HCT116 (cell line): ENCODE data around the gene COASY. TPM values are rescaled to one million over a fixed set of nuclear protein-coding genes. Genes with fewer than 3 reads are reported as not detected.
"Not testable (repeated sequence)": the region's sequence is repeated elsewhere in the genome, so short reads cannot be mapped to it uniquely, and the experiment has no call there.

ENCODE experiments used
- ATAC-seq: fragments of 200-7000 bp; cut with Tn5 transposase; 2 replicates; pipeline ENCODE4 v1.9.1; 2020; ENCODE audit warnings: mild to moderate bottlenecking, moderate library complexity
- BruUV-seq: library from RNA; stranded (reverse); fragments of 400-500 nt; replicated peaks from 2 replicates; lab custom pipeline; 2021; lab: Mats Ljungman, UMichigan
- CTCF ChIA-PET: fragments of 300-600 bp; sonication (Branson Sonifier 250); formaldehyde crosslinking; loops from one replicate; lab custom pipeline; 2021; ENCODE audit warnings: antibody characterized with exemption; lab: Charles Lee
- POLR2A ChIA-PET: fragments of 300-600, 350-600 bp; sonication (Branson Sonifier 250); formaldehyde crosslinking; loops from one replicate; lab custom pipeline; 2021; ENCODE audit warnings: antibody characterized with exemption; lab: Charles Lee
- RAD21 ChIA-PET, 2 experiments: fragments of 300-600 bp; sonication (Branson Sonifier 250); formaldehyde crosslinking; loops; one replicate each; lab custom pipeline; 2023; ENCODE audit warnings: low total read pairs in 2 of 2; ENCODE audit not compliant: uncharacterized antibody in 2 of 2, unreplicated experiment in 2 of 2, low non-redundant PET in 1 of 2; lab: Charles Lee
- DNase-seq: peaks from one replicate; pipeline ENCODE4 v3.0.0-alpha.2; 2010; ENCODE audit warnings: low read depth, low spot score
- H2AFZ ChIP-seq: fragments of 200-600 bp; shearing (Covaris generic), sonication (generic); 2 replicates; pipeline ENCODE4 v1.6.1; 2017; ENCODE audit warnings: low read depth, mixed run types, mixed read lengths, antibody characterized with exemption, low read length; ENCODE audit not compliant: poor library complexity, severe bottlenecking
- H3K27ac ChIP-seq: 2 replicates; pipeline ENCODE4 v1.5.1; 2012; ENCODE audit warnings: low read depth, low read length
- H3K27me3 ChIP-seq: fragments of 200-600 bp; sonication (generic); 2 replicates; pipeline ENCODE4 v1.6.1; 2016; ENCODE audit warnings: mixed run types, low read length, mixed read lengths; ENCODE audit not compliant: insufficient read depth
- H3K36me3 ChIP-seq, 2 experiments: fragments of 200-500 bp in 1 of 2; fragments of 200-600 bp in 1 of 2; sonication (Bioruptor generic) in 1 of 2; sonication (generic) in 1 of 2; 2 replicates each; pipeline versions ENCODE4 v1.5.1 to v1.6.1; 2014 to 2016; ENCODE audit warnings: low read length in 2 of 2, inconsistent platforms in 1 of 2, mixed read lengths in 1 of 2, mixed run types in 1 of 2; ENCODE audit not compliant: insufficient read depth in 2 of 2, control insufficient read depth in 1 of 2
- H3K4me1 ChIP-seq, 2 experiments: fragments of 200-600 bp in 1 of 2; sonication (generic) in 1 of 2; 2 replicates each; pipeline versions ENCODE4 v1.5.1 to v1.6.1; 2012 to 2017; ENCODE audit warnings: low read length in 2 of 2, inconsistent platforms in 1 of 2, mild to moderate bottlenecking in 1 of 2, mixed read lengths in 1 of 2, mixed run types in 1 of 2, moderate library complexity in 1 of 2; ENCODE audit not compliant: insufficient read depth in 2 of 2, control insufficient read depth in 1 of 2
- H3K4me2 ChIP-seq: fragments of 200-600 bp; sonication (generic); 2 replicates; pipeline ENCODE4 v1.6.1; 2017; ENCODE audit warnings: mixed run types, low read length, mixed read lengths
- H3K4me3 ChIP-seq, 2 experiments: fragments of 200-600 bp in 1 of 2; sonication (generic) in 1 of 2; replicated peaks in 1 of 2; 2 replicates each; pipeline ENCODE4 v1.5.1; 2011 to 2016; ENCODE audit warnings: low read length in 2 of 2, control low read depth in 1 of 2, low read depth in 1 of 2, mild to moderate bottlenecking in 1 of 2, mixed read lengths in 1 of 2, mixed run types in 1 of 2
- H3K79me2 ChIP-seq: fragments of 200-600 bp; sonication (generic); 2 replicates; pipeline ENCODE4 v1.6.1; 2017; ENCODE audit warnings: mild to moderate bottlenecking, mixed run types, low read length, moderate library complexity, mixed read lengths; ENCODE audit not compliant: insufficient read depth
- H3K9ac ChIP-seq: fragments of 200-600 bp; sonication (generic); 2 replicates; pipeline ENCODE4 v1.6.1; 2016; ENCODE audit warnings: low read length, mixed read lengths
- H3K9me2 ChIP-seq: fragments of 200-600 bp; sonication (generic), shearing (Covaris generic); 2 replicates; pipeline ENCODE4 v1.6.1; 2017; ENCODE audit warnings: mixed run types, mild to moderate bottlenecking, moderate library complexity; ENCODE audit not compliant: insufficient read depth
- H3K9me3 ChIP-seq, 2 experiments: fragments of 200-500 bp in 1 of 2; fragments of 200-600 bp in 1 of 2; sonication (Bioruptor generic) in 1 of 2; sonication (generic) in 1 of 2; 2 replicates each; pipeline ENCODE4 v1.6.1; 2014 to 2017; ENCODE audit warnings: low read length in 2 of 2, mixed read lengths in 2 of 2, inconsistent platforms in 1 of 2, low read depth in 1 of 2, mild to moderate bottlenecking in 1 of 2, mixed run types in 1 of 2, moderate library complexity in 1 of 2; ENCODE audit not compliant: control insufficient read depth in 1 of 2, insufficient read depth in 1 of 2
- H4K20me1 ChIP-seq: fragments of 200-600 bp; sonication (generic), shearing (Covaris generic); 2 replicates; pipeline ENCODE4 v1.6.1; 2017; ENCODE audit warnings: mixed run types, mild to moderate bottlenecking, moderate library complexity; ENCODE audit not compliant: insufficient read depth
- ATF3 ChIP-seq: IDR thresholded peaks from 2 replicates; pipeline ENCODE4 v1.6.1; 2012
- CEBPB ChIP-seq: IDR thresholded peaks from 2 replicates; pipeline ENCODE4 v1.6.1; 2012; ENCODE audit warnings: low read depth
- EGR1 ChIP-seq: IDR thresholded peaks from 2 replicates; pipeline ENCODE4 v1.6.1; 2012; ENCODE audit warnings: low read depth
- ELF1 ChIP-seq: IDR thresholded peaks from 2 replicates; pipeline ENCODE4 v1.6.1; 2012; ENCODE audit warnings: low read depth, borderline replicate concordance
- EZH2 ChIP-seq: fragments of 200-600 bp; sonication (generic); IDR thresholded peaks from 2 replicates; pipeline ENCODE4 v1.6.1; 2017; ENCODE audit warnings: antibody characterized with exemption, mixed run types
- EZH2phosphoT487 ChIP-seq: fragments of 200-600 bp; IDR thresholded peaks from 2 replicates; pipeline ENCODE4 v1.6.1; 2018; ENCODE audit warnings: antibody characterized with exemption, borderline replicate concordance
- FOSL1 ChIP-seq: IDR thresholded peaks from 2 replicates; pipeline ENCODE4 v1.6.1; 2012; ENCODE audit warnings: low read depth
- JUND ChIP-seq: IDR thresholded peaks from 2 replicates; pipeline ENCODE4 v1.6.1; 2012
- MAX ChIP-seq: IDR thresholded peaks from 2 replicates; pipeline ENCODE4 v1.6.1; 2012
- POLR2A ChIP-seq: IDR thresholded peaks from 2 replicates; pipeline ENCODE4 v1.7.0; 2011; ENCODE audit warnings: borderline replicate concordance; ENCODE audit not compliant: insufficient read depth, insufficient read length; ENCODE audit errors: extremely low read depth
- REST ChIP-seq: IDR thresholded peaks from 2 replicates; pipeline ENCODE4 v1.6.1; 2012; ENCODE audit warnings: low read depth
- SIN3A ChIP-seq: IDR thresholded peaks from 2 replicates; pipeline ENCODE4 v1.6.1; 2012; ENCODE audit warnings: low read depth
- SRF ChIP-seq: IDR thresholded peaks from 2 replicates; pipeline ENCODE4 v1.6.1; 2012; ENCODE audit warnings: low read depth
- YY1 ChIP-seq: IDR thresholded peaks from 2 replicates; pipeline ENCODE4 v1.6.1; 2011; ENCODE audit warnings: low read length, low read depth, moderate library complexity, mild to moderate bottlenecking; ENCODE audit not compliant: insufficient replicate concordance; ENCODE audit errors: extremely low read depth
- intact Hi-C: fragments of 100-400 bp; cut with micrococcal nuclease; formaldehyde crosslinking; loops from 2 replicates; pipeline ENCODE4 v1.10.0; 2022
- total RNA-seq: library from RNA; stranded (reverse); gene quantifications from one replicate; pipeline ENCODE4 v1.2.1, GENCODE V29; 2021; ENCODE audit not compliant: unreplicated experiment

The COASY gene
- total RNA-seq, 1 experiment from 2014 or later: 137 TPM

- ATAC-seq (no peak), DNase-seq (no peak)
- Histone ChIP-seq H2AFZ (no peak overlapping the region), H3K4me2 (peak overlapping the region; percentile 70; the same call in 1 of the 2 replicates), H3K36me3 (no peaks in the 10 kb centered on the region), H4K20me1 (no peaks in the 10 kb centered on the region), H3K9ac (no peak overlapping the region), H3K27ac (no peak overlapping the region), H3K79me2 (peaks cover 10% of the 10 kb centered on the region; the same call in 1 of the 2 replicates), H3K9me3 (no peaks in the 10 kb centered on the region), H3K27me3 (no peaks in the 10 kb centered on the region), H3K9me2 (no peaks in the 10 kb centered on the region), H3K4me1 (peaks cover 0 to 22% of the 10 kb centered on the region in 2 experiments; a peak in 2 of 4 replicates), H3K4me3 (no peak overlapping the region)
- intact Hi-C loops: no loop called here
- no TSS peak for BruUV-seq
- TF ChIP-seq POLR2A (no peak), SRF (no peak), FOSL1 (no peak), ELF1 (no peak), YY1 (no peak), EGR1 (no peak), REST (no peak), MAX (no peak), EZH2phosphoT487 (no peak), CEBPB (no peak), EZH2 (no peak), ATF3 (no peak), JUND (no peak), SIN3A (no peak)
- POLR2A ChIA-PET: no interaction called here
- CTCF ChIA-PET: interaction anchor here (1.0 to 1.7 kb wide), 4 partner anchors 12 to 214 kb away, joined by 3 to 7 read pairs (median 4); no protein-coding TSS in a partner anchor
- RAD21 ChIA-PET: no interaction called here
Measured at GRCh38 chr17:42548993-42549755, 12.8 kb upstream of the COASY start.

- ATAC-seq, intact Hi-C loops, H3K9me3 ChIP-seq, H3K9me2 ChIP-seq, H4K20me1 ChIP-seq, RAD21 ChIA-PET, H2AFZ ChIP-seq, BruUV-seq, H3K27me3 ChIP-seq, H3K36me3 ChIP-seq, CTCF ChIA-PET, DNase-seq, POLR2A ChIA-PET: not testable (repeated sequence)
- peak within 1 kb of the TSS; percentile 97 for H3K9ac ChIP-seq
- H3K27ac ChIP-seq: peak within 1 kb of the TSS; percentile 94
- H3K4me1 ChIP-seq: peaks cover 6 to 38% of the 10 kb centered on the region in 2 experiments
- peaks cover 17% of the 10 kb centered on the region; the same call in 1 of the 2 replicates for H3K79me2 ChIP-seq
- H3K4me3 ChIP-seq: peak within 1 kb of the TSS; percentile 93 to 99
- H3K4me2 ChIP-seq: peak within 1 kb of the TSS; percentile 86
Measured at GRCh38 chr17:42552736-42553135, 9.2 kb upstream of the COASY start, which contains the start of gene HSD17B1. Gene HSD17B1, plus strand, starts transcription at chr17:42552923. Its CDS starts 11 bp downstream, at chr17:42552934.
